HG02759 (cell line): ENCODE data around the gene NPY.
"Not testable (repeated sequence)": the region's sequence is repeated elsewhere in the genome, so short reads cannot be mapped to it uniquely, and the experiment has no call there.

Experiments
- ATAC-seq: cut with Tn5 transposase; IDR thresholded peaks from one replicate; pipeline ENCODE4 v1.9.1; 2021; ENCODE audit warnings: mild to moderate bottlenecking, moderate library complexity; ENCODE audit not compliant: unreplicated experiment

NPY gene

GRCh38 chr7:24283897-24284698 lies at the start of gene NPY:
TSS of gene NPY (plus strand) at chr7:24284190. CDS start at chr7:24285241, 1,051 bp downstream.
- ATAC-seq: peak; percentile 39

GRCh38 chr7:24239260-24239659 lies 44.7 kb upstream of the NPY start:
- no peak for ATAC-seq

- ATAC-seq: no peak
Observed at GRCh38 chr7:24241206-24241605, 42.8 kb upstream of the NPY start.

- ATAC-seq: no peak
Observed at GRCh38 chr7:24244554-24244953, 39.4 kb upstream of the NPY start.

- peak; percentile 86 for ATAC-seq
Observed at GRCh38 chr7:24245362-24245761, 38.6 kb upstream of the NPY start.

- no peak for ATAC-seq
Observed at GRCh38 chr7:24249266-24249665, 34.7 kb upstream of the NPY start.

- no peak for ATAC-seq
Observed at GRCh38 chr7:24251568-24251967, 32.4 kb upstream of the NPY start.

GRCh38 chr7:24255139-24255538 lies 28.9 kb upstream of the NPY start:
- no peak for ATAC-seq

GRCh38 chr7:24258324-24258723 lies 25.7 kb upstream of the NPY start:
- not testable (repeated sequence) for ATAC-seq

GRCh38 chr7:24271938-24272337 lies 12.1 kb upstream of the NPY start:
- ATAC-seq: no peak

- ATAC-seq: no peak
Observed at GRCh38 chr7:24279512-24279911, 4.5 kb upstream of the NPY start.

GRCh38 chr7:24283554-24283896 lies 465 bp upstream of the NPY start:
- peak; percentile 27 for ATAC-seq

GRCh38 chr7:24284699-24285506 lies 913 bp downstream of the NPY start:
- no peak for ATAC-seq

- ATAC-seq: peak; percentile 100
Observed at GRCh38 chr7:24290004-24290641, 6.1 kb downstream of the NPY start.

- no peak for ATAC-seq
Observed at GRCh38 chr7:24291271-24291670, 7.3 kb downstream of the NPY start.

GRCh38 chr7:24297362-24297761 lies 13.4 kb downstream of the NPY start:
- ATAC-seq: no peak

GRCh38 chr7:24298696-24299095 lies 14.7 kb downstream of the NPY start:
- ATAC-seq: no peak

- ATAC-seq: no peak
Observed at GRCh38 chr7:24299192-24299591, 15.2 kb downstream of the NPY start.

- ATAC-seq: no peak
Observed at GRCh38 chr7:24301703-24302102, 17.7 kb downstream of the NPY start.

- no peak for ATAC-seq
Observed at GRCh38 chr7:24304494-24305095, 20.6 kb downstream of the NPY start.

- ATAC-seq: no peak
Observed at GRCh38 chr7:24307326-24307725, 23.3 kb downstream of the NPY start.
